Lower leg skin (tissue), 3 donors: ENCODE results near the gene EEF1AKMT1.

Source experiments
- POLR2A ChIP-seq, 2 donors: fragments of 450-650 bp; IDR thresholded peaks; one replicate each; pipeline ENCODE4 v1.6.1; 2016 to 2017; ENCODE audit warnings: antibody characterized with exemption in 2 of 2, mild to moderate bottlenecking in 1 of 2, moderate library complexity in 1 of 2
- TF ChIP-seq, protein P1 (sequence below), 3 donors: fragments of 450-650 bp; IDR thresholded peaks; one replicate each; pipeline ENCODE4 v1.5.1; 2016; ENCODE audit warnings: antibody characterized with exemption in 3 of 3, mild to moderate bottlenecking in 3 of 3, moderate library complexity in 2 of 3

- TF ChIP-seq, protein P1, sequence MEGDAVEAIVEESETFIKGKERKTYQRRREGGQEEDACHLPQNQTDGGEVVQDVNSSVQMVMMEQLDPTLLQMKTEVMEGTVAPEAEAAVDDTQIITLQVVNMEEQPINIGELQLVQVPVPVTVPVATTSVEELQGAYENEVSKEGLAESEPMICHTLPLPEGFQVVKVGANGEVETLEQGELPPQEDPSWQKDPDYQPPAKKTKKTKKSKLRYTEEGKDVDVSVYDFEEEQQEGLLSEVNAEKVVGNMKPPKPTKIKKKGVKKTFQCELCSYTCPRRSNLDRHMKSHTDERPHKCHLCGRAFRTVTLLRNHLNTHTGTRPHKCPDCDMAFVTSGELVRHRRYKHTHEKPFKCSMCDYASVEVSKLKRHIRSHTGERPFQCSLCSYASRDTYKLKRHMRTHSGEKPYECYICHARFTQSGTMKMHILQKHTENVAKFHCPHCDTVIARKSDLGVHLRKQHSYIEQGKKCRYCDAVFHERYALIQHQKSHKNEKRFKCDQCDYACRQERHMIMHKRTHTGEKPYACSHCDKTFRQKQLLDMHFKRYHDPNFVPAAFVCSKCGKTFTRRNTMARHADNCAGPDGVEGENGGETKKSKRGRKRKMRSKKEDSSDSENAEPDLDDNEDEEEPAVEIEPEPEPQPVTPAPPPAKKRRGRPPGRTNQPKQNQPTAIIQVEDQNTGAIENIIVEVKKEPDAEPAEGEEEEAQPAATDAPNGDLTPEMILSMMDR (IDR thresholded peaks at IDR 0.05): no peak
- no peak for TF ChIP-seq POLR2A (IDR thresholded peaks at IDR 0.05)
These were observed 45.0 kb downstream of the EEF1AKMT1 start for GRCh38 chr13:20728579-20729311.
